ENCODE data around the gene MMP21.

GRCh38 chr10:125802739-125803138 lies 27.1 kb upstream of the MMP21 start:
- TF ChIP-seq CTCF (IDR thresholded peaks at IDR 0.05) (no peak), POLR2A (IDR thresholded peaks at IDR 0.05) (no peak)
